Measurements from ENCODE around the gene CEP170B.
"Not testable (repeated sequence)": the region's sequence is repeated elsewhere in the genome, so short reads cannot be mapped to it uniquely, and the experiment has no call there.

Gene CEP170B

GRCh38 chr14:104889375-104889757 lies 24.3 kb downstream of the CEP170B start:
- no peak for DNase-seq (ENCODE audit: low read depth, low spot score)

- DNase-seq (ENCODE audit: low read depth, low spot score) = not testable (repeated sequence)
These were observed 25.2 kb downstream of the CEP170B start for GRCh38 chr14:104890292-104890691.

GRCh38 chr14:104891121-104891551 lies 26.1 kb downstream of the CEP170B start:
- no peak for DNase-seq (ENCODE audit: low read depth, low spot score)

GRCh38 chr14:104891664-104892530 lies 26.8 kb downstream of the CEP170B start:
- DNase-seq (ENCODE audit: low read depth, low spot score) = no peak

- DNase-seq (ENCODE audit: low read depth, low spot score) = no peak
These were observed 27.7 kb downstream of the CEP170B start for GRCh38 chr14:104892531-104893434.

GRCh38 chr14:104893435-104894207 lies 28.6 kb downstream of the CEP170B start:
- DNase-seq (ENCODE audit: low read depth, low spot score) = no peak

- DNase-seq (ENCODE audit: low read depth, low spot score) = no peak
These were observed 29.5 kb downstream of the CEP170B start for GRCh38 chr14:104894331-104895206.

GRCh38 chr14:104895207-104895785 lies 30.2 kb downstream of the CEP170B start:
- no peak for DNase-seq (ENCODE audit: low read depth, low spot score)

GRCh38 chr14:104895786-104896661 lies 31.0 kb downstream of the CEP170B start:
- DNase-seq (ENCODE audit: low read depth, low spot score) = no peak

GRCh38 chr14:104897330-104898194 lies 32.5 kb downstream of the CEP170B start:
- no peak for DNase-seq (ENCODE audit: low read depth, low spot score)

- DNase-seq (ENCODE audit: low read depth, low spot score) = no peak
These were observed 33.1 kb downstream of the CEP170B start for GRCh38 chr14:104898195-104898558.

GRCh38 chr14:104898870-104899510 lies 33.9 kb downstream of the CEP170B start:
- DNase-seq (ENCODE audit: low read depth, low spot score) = no peak

GRCh38 chr14:104899781-104900180 lies 34.7 kb downstream of the CEP170B start:
- DNase-seq (ENCODE audit: low read depth, low spot score) = no peak

GRCh38 chr14:104900639-104901512 lies 35.8 kb downstream of the CEP170B start:
- DNase-seq (ENCODE audit: low read depth, low spot score) = no peak

- no peak for DNase-seq (ENCODE audit: low read depth, low spot score)
These were observed 38.9 kb downstream of the CEP170B start for GRCh38 chr14:104903990-104904389.

GRCh38 chr14:104904650-104905578 lies 39.8 kb downstream of the CEP170B start:
- not testable (repeated sequence) for DNase-seq (ENCODE audit: low read depth, low spot score)

All from activated CD4-positive, CD25-positive, alpha-beta regulatory T cell treated with anti-CD3 and anti-CD28 coated beads, Interleukin-2, amount 50 U/mL, for 16 hours (primary cell).